IMR-90 (cell line): ENCODE data around the gene IL22RA1. TPM values are rescaled to one million over a fixed set of nuclear protein-coding genes. Genes with fewer than 3 reads are reported as not detected.

Experiments
- ATAC-seq: fragments of 200-7000 bp; cut with Tn5 transposase; 2 replicates; pipeline ENCODE4 v1.9.1; 2020; ENCODE audit warnings: low read depth, mild to moderate bottlenecking, moderate library complexity
- BruUV-seq: library from RNA; stranded (reverse); fragments of 400-500 nt; replicated peaks from 2 replicates; lab custom pipeline; 2021; lab: Mats Ljungman, UMichigan
- CTCF ChIA-PET: fragments of 300-600 bp; formaldehyde crosslinking; extraction: SDS; loops from one replicate; lab custom pipeline; 2021; ENCODE audit warnings: antibody characterized with exemption; lab: Yijun Ruan, JAX
- POLR2A ChIA-PET: fragments of 300-600 bp; sonication (Branson Sonifier 250); formaldehyde crosslinking; loops from one replicate; lab custom pipeline; 2022; ENCODE audit warnings: antibody characterized with exemption; ENCODE audit not compliant: unreplicated experiment; lab: Charles Lee
- DNase-seq: peaks from one replicate; pipeline ENCODE4 v3.0.0; 2013
- H2AFZ ChIP-seq: replicated peaks from 2 replicates; pipeline ENCODE3; 2013; ENCODE audit warnings: low read length, mild to moderate bottlenecking; ENCODE audit not compliant: poor library complexity
- H2AK5ac ChIP-seq: 2 replicates; pipeline ENCODE4 v1.6.1; 2013; ENCODE audit warnings: low read depth, low read length, inconsistent platforms
- H2AK9ac ChIP-seq: replicated peaks from 2 replicates; pipeline ENCODE3; 2013; ENCODE audit warnings: mild to moderate bottlenecking, low read depth, low read length, moderate library complexity; ENCODE audit not compliant: poor library complexity
- H2BK120ac ChIP-seq: 2 replicates; pipeline ENCODE4 v1.6.1; 2013; ENCODE audit warnings: low read depth, low read length, inconsistent platforms
- H2BK15ac ChIP-seq: 3 replicates; pipeline ENCODE4 v1.6.1; 2013; ENCODE audit warnings: low read depth, low read length, inconsistent platforms
- H2BK20ac ChIP-seq: 2 replicates; pipeline ENCODE4 v1.6.1; 2013; ENCODE audit warnings: low read depth, mild to moderate bottlenecking, inconsistent platforms, low read length, moderate library complexity
- H2BK5ac ChIP-seq: 2 replicates; pipeline ENCODE4 v1.6.1; 2013; ENCODE audit warnings: mild to moderate bottlenecking, low read depth, low read length, inconsistent platforms; ENCODE audit not compliant: poor library complexity, severe bottlenecking
- H3K14ac ChIP-seq: replicated peaks from 2 replicates; pipeline ENCODE4 v1.6.1; 2013; ENCODE audit warnings: low read depth, low read length, inconsistent platforms
- H3K18ac ChIP-seq: 2 replicates; pipeline ENCODE4 v1.6.1; 2013; ENCODE audit warnings: low read depth, low read length, control low read depth
- H3K23ac ChIP-seq: 2 replicates; pipeline ENCODE4 v1.6.1; 2013; ENCODE audit warnings: low read depth, low read length, inconsistent platforms
- H3K27ac ChIP-seq: 2 replicates; pipeline ENCODE4 v1.5.1; 2013; ENCODE audit warnings: mild to moderate bottlenecking, control low read depth, low read length; ENCODE audit not compliant: insufficient read depth
- H3K27me3 ChIP-seq: 2 replicates; pipeline ENCODE4 v1.6.1; 2013; ENCODE audit warnings: low read length; ENCODE audit not compliant: control insufficient read depth, insufficient read depth
- H3K36me3 ChIP-seq: 2 replicates; pipeline ENCODE4 v1.6.1; 2013; ENCODE audit warnings: low read length, mixed read lengths; ENCODE audit not compliant: control insufficient read depth, insufficient read depth
- H3K4ac ChIP-seq: 2 replicates; pipeline ENCODE4 v1.6.1; 2013; ENCODE audit warnings: low read depth, low read length, inconsistent platforms
- H3K4me1 ChIP-seq: 2 replicates; pipeline ENCODE4 v1.6.1; 2013; ENCODE audit warnings: low read length, mixed read lengths; ENCODE audit not compliant: control insufficient read depth, insufficient read depth
- H3K4me2 ChIP-seq: 2 replicates; pipeline ENCODE4 v1.6.1; 2013; ENCODE audit warnings: low read depth, mild to moderate bottlenecking, control low read depth, low read length, moderate library complexity
- H3K4me3 ChIP-seq: 2 replicates; pipeline ENCODE4 v1.5.1; 2013; ENCODE audit warnings: low read depth, mild to moderate bottlenecking, control low read depth, low read length, moderate library complexity; ENCODE audit not compliant: insufficient read depth
- H3K56ac ChIP-seq: 2 replicates; pipeline ENCODE4 v1.6.1; 2013; ENCODE audit warnings: low read length, inconsistent platforms; ENCODE audit not compliant: insufficient read depth; ENCODE audit errors: extremely low read depth
- H3K79me1 ChIP-seq, 2 experiments: 2 replicates each; pipeline ENCODE4 v1.6.1; 2013; ENCODE audit warnings: low read length in 2 of 2, inconsistent platforms in 1 of 2, low read depth in 1 of 2
- H3K9ac ChIP-seq: 2 replicates; pipeline ENCODE4 v1.6.1; 2013; ENCODE audit warnings: low read depth, low read length, control low read depth
- H3K9me1 ChIP-seq: 2 replicates; pipeline ENCODE4 v1.6.1; 2013; ENCODE audit warnings: low read length, inconsistent platforms; ENCODE audit not compliant: insufficient read depth
- H3K9me3 ChIP-seq: 2 replicates; pipeline ENCODE4 v1.6.1; 2013; ENCODE audit warnings: low read length; ENCODE audit not compliant: control insufficient read depth, insufficient read depth
- H4K20me1 ChIP-seq: 2 replicates; pipeline ENCODE4 v1.6.1; 2013; ENCODE audit warnings: low read length, inconsistent platforms; ENCODE audit not compliant: insufficient read depth
- H4K5ac ChIP-seq: 2 replicates; pipeline ENCODE4 v1.6.1; 2013; ENCODE audit warnings: mild to moderate bottlenecking, low read depth, low read length, control low read depth
- H4K8ac ChIP-seq, 2 experiments: 2 replicates each; pipeline ENCODE4 v1.6.1; 2013; ENCODE audit warnings: low read depth in 2 of 2, low read length in 2 of 2, control low read depth in 1 of 2, inconsistent platforms in 1 of 2
- H4K91ac ChIP-seq: 2 replicates; pipeline ENCODE4 v1.6.1; 2013; ENCODE audit warnings: low read depth, low read length, inconsistent platforms; ENCODE audit not compliant: insufficient read depth
- BHLHE40 ChIP-seq: fragments of 150-350 bp; IDR thresholded peaks from 2 replicates; pipeline ENCODE4 v1.6.1; 2016; ENCODE audit warnings: mild to moderate bottlenecking, low read depth, low read length
- CEBPB ChIP-seq: IDR thresholded peaks from 2 replicates; pipeline ENCODE4 v1.6.1; 2012; ENCODE audit warnings: low read depth, low read length, improper control_type of control experiment
- CHD1 ChIP-seq: IDR thresholded peaks from 2 replicates; pipeline ENCODE4 v1.6.1; 2012; ENCODE audit warnings: low read depth, low read length, improper control_type of control experiment
- CTCF ChIP-seq: conservative IDR thresholded peaks from 2 replicates; pipeline ENCODE4 v1.5.1; 2012; ENCODE audit warnings: mild to moderate bottlenecking, low read depth, low read length, improper control_type of control experiment
- MAZ ChIP-seq: IDR thresholded peaks from 2 replicates; pipeline ENCODE4 v1.6.1; 2012; ENCODE audit warnings: low read depth, mild to moderate bottlenecking, low read length, improper control_type of control experiment, moderate library complexity, borderline replicate concordance
- MXI1 ChIP-seq: IDR thresholded peaks from 2 replicates; pipeline ENCODE4 v1.6.1; 2012; ENCODE audit warnings: low read depth, mild to moderate bottlenecking, low read length, moderate library complexity, borderline replicate concordance
- NFE2L2 ChIP-seq: fragments of 150-350 bp; IDR thresholded peaks from 2 replicates; pipeline ENCODE4 v1.6.1; 2016; ENCODE audit warnings: low read depth, mild to moderate bottlenecking, low read length
- POLR2A ChIP-seq: IDR thresholded peaks from 2 replicates; pipeline ENCODE4 v1.6.1; 2012; ENCODE audit warnings: mild to moderate bottlenecking, low read depth, low read length
- RCOR1 ChIP-seq: IDR thresholded peaks from 2 replicates; pipeline ENCODE4 v1.6.1; 2012; ENCODE audit warnings: mild to moderate bottlenecking, low read length, improper control_type of control experiment; ENCODE audit not compliant: insufficient replicate concordance
- RFX5 ChIP-seq: IDR thresholded peaks from 2 replicates; pipeline ENCODE4 v1.8.0; 2012; ENCODE audit warnings: low read depth, mild to moderate bottlenecking, low read length, moderate library complexity
- SMC3 ChIP-seq: fragments of 150-350 bp; IDR thresholded peaks from 2 replicates; pipeline ENCODE4 v1.6.1; 2016; ENCODE audit warnings: low read depth, mild to moderate bottlenecking, antibody characterized with exemption, low read length, moderate library complexity
- USF2 ChIP-seq: fragments of 150-350 bp; IDR thresholded peaks from 2 replicates; pipeline ENCODE4 v1.6.1; 2017; ENCODE audit warnings: mild to moderate bottlenecking, antibody characterized with exemption, low read length, low read depth
- WGBS, 2 experiments: methylation state at CpG; one replicate each; pipeline versions ENCODE4 v1.1.5 to v1.1.7; 2013; ENCODE audit warnings: missing lambda C conversion rate in 2 of 2; ENCODE audit not compliant: insufficient read length in 1 of 2; ENCODE audit errors: extremely low coverage in 2 of 2; 5-methylcytosine and 5-hydroxymethylcytosine counted together
- dilution Hi-C: fragments of 300-500 bp; cut with HindIII; formaldehyde crosslinking; loops from one replicate; pipeline ENCODE4 v1.14.3; 2018; ENCODE audit warnings: low sequenced_read_pairs; ENCODE audit not compliant: unreplicated experiment
- in situ Hi-C: fragments of 300-500 bp; cut with MboI; formaldehyde crosslinking; loops from 3 replicates; pipeline ENCODE4 v1.14.3; 2019; ENCODE audit warnings: low sequenced_read_pairs, inconsistent platforms, mixed read lengths
- intact Hi-C: fragments of 100-400 bp; cut with micrococcal nuclease; formaldehyde crosslinking; loops from 2 replicates; pipeline ENCODE4 v1.10.0; 2022
- polyA plus RNA-seq, 3 experiments: library from polyadenylated mRNA; depleted of rRNA; stranded (reverse); fragments of >200 nt; gene quantifications; 2 replicates each; pipeline ENCODE4 v1.2.3, GENCODE V29; 2012; ENCODE audit warnings: low replicate concordance in 1 of 3
- total RNA-seq: library from RNA; depleted of rRNA; stranded (reverse); fragments of >200 nt; gene quantifications from 2 replicates; pipeline ENCODE4 v1.2.3, GENCODE V29; 2012
- TF ChIP-seq, protein P1 (sequence below): fragments of 150-350 bp; IDR thresholded peaks from 2 replicates; pipeline ENCODE4 v1.6.1; 2016; ENCODE audit warnings: low read depth, mild to moderate bottlenecking, low read length, moderate library complexity, borderline replicate concordance

The IL22RA1 gene
- total and polyA plus RNA-seq, 2 of the 4 experiments (the other 2 are of a cell fraction) = not detected

GRCh38 chr1:24181619-24182018 lies 38.7 kb upstream of the IL22RA1 start:
- no peak overlapping the region for H3K4me3 ChIP-seq
- no peak for ATAC-seq
- no peak overlapping the region for H2BK15ac ChIP-seq
- no peak overlapping the region for H3K4ac ChIP-seq
- H3K4me2 ChIP-seq = no peak overlapping the region
- no peak overlapping the region for H4K5ac ChIP-seq
- H2AK5ac ChIP-seq = no peak overlapping the region
- H3K14ac ChIP-seq = no peak overlapping the region
- no peak for DNase-seq
- BruUV-seq = no TSS peak
- intact Hi-C loops (no loop called here), in situ Hi-C loops (no loop called here), dilution Hi-C loops (no loop called here)
- no peak overlapping the region for H2AK9ac ChIP-seq
- H3K36me3 ChIP-seq = no peaks in the 10 kb centered on the region
- no peaks in the 10 kb centered on the region for H3K79me1 ChIP-seq
- no peak overlapping the region for H3K23ac ChIP-seq
- POLR2A ChIA-PET = no interaction called here
- CTCF ChIA-PET = no interaction called here
- no peaks in the 10 kb centered on the region; the same call in 1 of the 2 replicates for H3K9me1 ChIP-seq
- H2AFZ ChIP-seq = no peak overlapping the region
- H3K4me1 ChIP-seq = no peaks in the 10 kb centered on the region
- H4K20me1 ChIP-seq = no peaks in the 10 kb centered on the region
- 10% methylated on average over 5 of the region's 5 CpGs; no CpG with 5 or more reads in 1 of the 2 experiments for WGBS, 2 experiments
- H2BK20ac ChIP-seq = no peak overlapping the region
- TF ChIP-seq CTCF (no peak), CHD1 (no peak), CEBPB (no peak), POLR2A (no peak), MXI1 (no peak), USF2 (no peak), RCOR1 (no peak), SMC3 (no peak), RFX5 (no peak), BHLHE40 (no peak), NFE2L2 (no peak), MAZ (no peak)
- TF ChIP-seq, protein P1, sequence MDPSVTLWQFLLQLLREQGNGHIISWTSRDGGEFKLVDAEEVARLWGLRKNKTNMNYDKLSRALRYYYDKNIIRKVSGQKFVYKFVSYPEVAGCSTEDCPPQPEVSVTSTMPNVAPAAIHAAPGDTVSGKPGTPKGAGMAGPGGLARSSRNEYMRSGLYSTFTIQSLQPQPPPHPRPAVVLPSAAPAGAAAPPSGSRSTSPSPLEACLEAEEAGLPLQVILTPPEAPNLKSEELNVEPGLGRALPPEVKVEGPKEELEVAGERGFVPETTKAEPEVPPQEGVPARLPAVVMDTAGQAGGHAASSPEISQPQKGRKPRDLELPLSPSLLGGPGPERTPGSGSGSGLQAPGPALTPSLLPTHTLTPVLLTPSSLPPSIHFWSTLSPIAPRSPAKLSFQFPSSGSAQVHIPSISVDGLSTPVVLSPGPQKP = no peak
- no peak overlapping the region for H2BK120ac ChIP-seq
- no peak overlapping the region for H3K56ac ChIP-seq
- H2BK5ac ChIP-seq = no peak overlapping the region
- H3K18ac ChIP-seq = no peak overlapping the region
- H3K27ac ChIP-seq = no peak overlapping the region
- H3K27me3 ChIP-seq = peaks cover 43% of the 10 kb centered on the region
- H4K8ac ChIP-seq = no peak overlapping the region
- H3K9ac ChIP-seq = no peak overlapping the region
- H3K9me3 ChIP-seq = no peaks in the 10 kb centered on the region; the same call in 1 of the 2 replicates
- H4K91ac ChIP-seq = no peak overlapping the region
